Thyroid gland (tissue), 4 donors: Measurements from ENCODE around the gene SHISAL2A.

Experiments
- POLR2A ChIP-seq, 2 donors: fragments of 450-650 bp; IDR thresholded peaks; one replicate each; pipeline ENCODE4 v1.6.1; 2017; ENCODE audit warnings: antibody characterized with exemption in 2 of 2, mild to moderate bottlenecking in 2 of 2, moderate library complexity in 1 of 2
- TF ChIP-seq, protein P1 (sequence below), 6 experiments: fragments of 200-600 bp in 3 of 6; fragments of 450-650 bp in 3 of 6; sonication (generic) in 3 of 6; IDR thresholded peaks; one replicate each; pipeline ENCODE4 v1.5.1; 2016 to 2019; ENCODE audit warnings: antibody characterized with exemption in 6 of 6, mild to moderate bottlenecking in 2 of 6, inconsistent platforms in 1 of 6, moderate library complexity in 1 of 6

- TF ChIP-seq, protein P1, sequence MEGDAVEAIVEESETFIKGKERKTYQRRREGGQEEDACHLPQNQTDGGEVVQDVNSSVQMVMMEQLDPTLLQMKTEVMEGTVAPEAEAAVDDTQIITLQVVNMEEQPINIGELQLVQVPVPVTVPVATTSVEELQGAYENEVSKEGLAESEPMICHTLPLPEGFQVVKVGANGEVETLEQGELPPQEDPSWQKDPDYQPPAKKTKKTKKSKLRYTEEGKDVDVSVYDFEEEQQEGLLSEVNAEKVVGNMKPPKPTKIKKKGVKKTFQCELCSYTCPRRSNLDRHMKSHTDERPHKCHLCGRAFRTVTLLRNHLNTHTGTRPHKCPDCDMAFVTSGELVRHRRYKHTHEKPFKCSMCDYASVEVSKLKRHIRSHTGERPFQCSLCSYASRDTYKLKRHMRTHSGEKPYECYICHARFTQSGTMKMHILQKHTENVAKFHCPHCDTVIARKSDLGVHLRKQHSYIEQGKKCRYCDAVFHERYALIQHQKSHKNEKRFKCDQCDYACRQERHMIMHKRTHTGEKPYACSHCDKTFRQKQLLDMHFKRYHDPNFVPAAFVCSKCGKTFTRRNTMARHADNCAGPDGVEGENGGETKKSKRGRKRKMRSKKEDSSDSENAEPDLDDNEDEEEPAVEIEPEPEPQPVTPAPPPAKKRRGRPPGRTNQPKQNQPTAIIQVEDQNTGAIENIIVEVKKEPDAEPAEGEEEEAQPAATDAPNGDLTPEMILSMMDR (IDR thresholded peaks at IDR 0.05): no peak
- TF ChIP-seq POLR2A (IDR thresholded peaks at IDR 0.05): no peak
Measured at GRCh38 chr1:52588027-52588426, 44.9 kb upstream of the SHISAL2A start.
